ENCODE results near the gene ADCYAP1R1.

Gene ADCYAP1R1

DNA sequence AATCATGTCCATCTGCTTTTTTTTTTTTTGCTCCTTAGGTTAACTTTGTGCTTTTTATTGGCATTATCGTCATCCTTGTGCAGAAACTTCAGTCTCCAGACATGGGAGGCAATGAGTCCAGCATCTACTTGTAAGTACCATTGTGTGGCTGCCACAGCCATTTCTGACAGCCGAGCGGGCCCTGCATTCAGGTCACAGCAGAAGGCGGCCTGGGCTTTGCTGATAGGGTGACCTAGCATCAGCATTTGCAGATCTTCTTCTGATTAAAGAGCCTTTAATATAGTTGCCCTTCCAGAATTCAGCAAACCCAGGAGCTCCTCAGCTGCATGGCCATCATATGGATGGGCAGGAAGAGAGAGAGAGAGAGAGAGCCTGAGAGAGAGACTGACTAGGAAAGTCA lies 40.5 kb downstream of the ADCYAP1R1 start:
- DNase-seq: no peak

DNA sequence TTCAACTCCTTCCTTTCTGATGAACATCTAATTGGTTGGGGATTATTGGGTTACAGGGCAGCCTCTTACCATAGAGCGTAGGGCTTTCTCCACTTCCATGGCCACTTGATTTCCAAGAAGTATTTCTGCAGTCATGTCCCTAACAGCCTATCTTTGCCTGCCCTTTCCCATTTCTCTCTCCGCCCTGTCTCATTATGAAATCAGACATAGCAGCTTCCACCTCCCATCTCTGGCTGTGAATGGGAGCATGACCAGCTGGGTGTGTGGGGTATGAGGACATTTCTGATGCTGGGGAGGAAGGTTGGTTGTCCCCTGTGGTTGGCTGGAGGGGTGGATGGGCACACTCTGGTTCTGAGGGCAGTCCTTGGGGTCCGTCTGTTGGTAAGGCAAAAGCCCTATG lies 41.2 kb downstream of the ADCYAP1R1 start:
- DNase-seq: no peak

DNA sequence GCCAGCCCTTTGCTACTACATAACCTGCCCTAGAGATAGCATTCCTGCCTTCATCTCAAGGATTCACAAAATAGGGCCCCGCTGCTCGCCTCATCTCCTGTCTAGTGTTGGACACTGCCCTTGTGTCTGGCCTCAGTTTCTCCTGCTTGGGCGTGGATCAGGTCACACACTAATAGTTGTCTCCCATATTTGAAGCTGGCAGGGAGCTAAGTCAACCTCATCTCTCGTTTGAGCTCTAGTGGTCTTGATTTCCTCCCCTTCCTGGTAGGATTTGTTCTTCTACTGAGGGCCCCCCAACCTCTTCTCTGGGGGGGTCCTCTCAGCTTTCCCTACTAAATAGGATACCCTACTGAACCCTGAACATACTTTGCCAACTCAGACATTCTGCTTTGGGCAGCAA lies 42.2 kb downstream of the ADCYAP1R1 start:
- no peak for DNase-seq

DNA sequence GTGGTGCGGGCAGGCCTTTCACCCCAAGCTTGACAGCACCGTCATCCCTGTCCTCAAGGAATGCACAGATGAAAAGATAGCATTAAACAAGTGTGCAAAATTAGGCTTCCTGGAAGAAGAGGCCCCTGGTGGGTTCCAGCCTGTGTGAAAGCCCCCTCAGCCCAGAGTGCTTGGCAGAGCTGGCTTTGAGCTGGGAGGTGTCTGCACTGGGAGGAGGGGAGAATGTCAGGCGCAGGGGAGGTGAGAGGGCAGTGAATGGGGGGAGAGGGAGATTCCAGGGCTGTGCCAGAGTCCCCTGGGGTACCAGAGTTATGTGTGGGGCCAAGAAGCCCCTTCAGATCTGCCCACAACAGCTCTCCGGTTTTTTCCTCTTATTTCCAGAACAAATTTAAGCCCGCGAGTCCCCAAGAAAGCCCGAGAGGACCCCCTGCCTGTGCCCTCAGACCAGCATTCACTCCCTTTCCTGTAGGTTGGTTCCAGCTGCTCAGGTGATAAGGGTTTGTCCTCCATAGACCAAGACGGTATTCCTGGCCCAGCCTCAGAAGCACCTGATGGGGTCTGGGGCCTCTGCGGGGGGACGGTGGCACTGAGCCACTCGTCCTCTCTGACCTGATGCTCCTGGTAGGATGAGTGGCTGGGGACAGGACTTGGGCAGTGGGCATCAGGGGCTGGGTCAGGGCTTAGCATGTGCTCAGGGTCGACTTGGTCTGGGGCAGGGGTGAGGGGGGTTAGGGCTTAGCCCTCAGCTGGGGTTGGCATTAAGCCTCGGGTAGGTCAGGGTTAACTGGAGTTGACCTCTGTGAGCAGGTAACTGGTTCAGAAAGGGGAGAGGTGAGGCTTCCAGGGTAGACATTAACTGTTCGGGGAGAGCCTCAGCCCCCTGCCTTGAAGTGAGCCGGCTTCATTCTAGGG lies 43.4 kb downstream of the ADCYAP1R1 start:
- no peak for DNase-seq

DNA sequence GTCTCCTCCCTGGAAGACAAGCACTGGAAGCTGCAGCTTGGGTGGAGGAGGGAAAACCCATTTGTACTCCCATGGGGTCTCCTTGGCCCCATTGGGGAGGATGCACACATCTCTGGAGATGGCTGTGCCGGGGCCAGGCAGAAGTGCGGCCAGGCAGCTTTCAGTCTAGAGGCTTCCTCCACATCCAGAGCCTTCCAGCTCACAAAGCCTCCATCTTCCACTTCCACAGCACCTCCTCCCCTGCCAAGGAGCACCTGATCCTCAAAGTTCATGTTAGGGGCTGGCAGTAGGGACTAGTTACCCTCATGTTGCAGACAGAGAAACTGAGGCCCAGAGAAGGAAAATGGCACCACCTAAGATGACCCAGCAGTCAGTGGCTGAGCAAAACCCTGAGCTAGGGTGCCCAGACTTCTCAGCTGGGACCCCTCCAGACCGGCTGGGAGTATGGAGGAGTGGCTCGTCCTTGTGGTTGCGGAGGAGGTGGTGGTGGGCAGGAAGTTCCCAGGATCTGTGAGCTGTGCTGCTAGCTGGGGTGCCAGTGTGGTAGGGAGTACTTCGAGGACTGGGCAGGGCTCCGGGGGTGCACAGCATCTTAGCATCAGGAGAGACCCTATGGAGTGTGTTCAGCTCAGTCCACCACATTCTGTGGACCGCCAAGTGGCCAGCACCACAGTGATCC lies 44.2 kb downstream of the ADCYAP1R1 start:
- DNase-seq: no peak

DNA sequence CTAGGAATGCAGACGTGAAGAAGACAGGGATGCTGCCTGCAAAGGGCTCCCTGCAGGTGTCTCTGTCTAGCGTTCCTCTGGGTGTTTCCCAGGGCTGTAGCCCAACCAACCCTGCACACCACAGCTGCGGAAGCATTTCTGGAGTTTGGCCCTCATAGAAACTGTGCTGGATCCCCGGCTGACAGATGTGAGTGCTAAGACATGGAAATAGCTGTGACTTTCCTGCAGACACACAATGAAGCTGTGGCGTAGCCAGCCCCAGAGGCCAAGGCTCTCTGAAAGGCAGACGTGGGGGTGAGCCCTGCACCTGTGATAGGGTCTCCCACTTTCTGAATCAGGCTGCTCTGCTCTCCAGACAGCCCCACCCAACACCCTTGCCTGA lies 44.8 kb downstream of the ADCYAP1R1 start:
- DNase-seq: no peak

DNA sequence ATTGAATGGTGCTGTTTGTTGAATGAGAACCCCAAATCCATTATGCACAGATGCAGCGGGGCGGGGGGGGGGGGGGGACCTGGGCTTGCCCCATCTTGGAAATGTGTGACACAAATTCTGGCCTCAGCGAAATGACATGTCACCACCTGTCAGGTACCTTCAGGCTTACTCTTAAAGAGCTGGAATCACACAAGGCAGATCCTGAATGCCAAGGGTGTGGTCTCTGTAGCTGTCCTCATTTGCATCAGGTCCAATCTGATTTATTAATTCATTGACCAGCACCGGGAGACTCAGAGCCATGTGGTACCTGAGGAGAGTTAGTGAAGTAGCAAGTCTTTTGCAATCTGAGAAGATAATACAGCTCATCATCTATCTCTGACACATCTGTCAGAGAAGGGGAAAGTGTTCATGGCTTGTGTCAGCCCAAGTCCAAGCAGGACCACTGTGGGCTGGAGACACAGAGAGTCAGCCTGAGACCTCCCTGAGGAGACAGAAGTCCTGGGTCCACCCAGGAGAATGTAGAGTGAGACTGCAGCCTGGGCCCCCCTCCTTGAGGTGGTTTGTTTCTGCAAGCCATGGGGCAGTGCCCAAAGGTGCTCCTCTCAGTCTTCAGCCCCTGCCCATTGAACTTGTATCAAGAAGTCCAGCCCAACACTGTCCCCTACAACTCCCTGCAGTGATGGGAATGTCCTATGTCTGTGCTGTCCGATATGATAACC lies 46.7 kb downstream of the ADCYAP1R1 start:
- no peak for DNase-seq

DNA sequence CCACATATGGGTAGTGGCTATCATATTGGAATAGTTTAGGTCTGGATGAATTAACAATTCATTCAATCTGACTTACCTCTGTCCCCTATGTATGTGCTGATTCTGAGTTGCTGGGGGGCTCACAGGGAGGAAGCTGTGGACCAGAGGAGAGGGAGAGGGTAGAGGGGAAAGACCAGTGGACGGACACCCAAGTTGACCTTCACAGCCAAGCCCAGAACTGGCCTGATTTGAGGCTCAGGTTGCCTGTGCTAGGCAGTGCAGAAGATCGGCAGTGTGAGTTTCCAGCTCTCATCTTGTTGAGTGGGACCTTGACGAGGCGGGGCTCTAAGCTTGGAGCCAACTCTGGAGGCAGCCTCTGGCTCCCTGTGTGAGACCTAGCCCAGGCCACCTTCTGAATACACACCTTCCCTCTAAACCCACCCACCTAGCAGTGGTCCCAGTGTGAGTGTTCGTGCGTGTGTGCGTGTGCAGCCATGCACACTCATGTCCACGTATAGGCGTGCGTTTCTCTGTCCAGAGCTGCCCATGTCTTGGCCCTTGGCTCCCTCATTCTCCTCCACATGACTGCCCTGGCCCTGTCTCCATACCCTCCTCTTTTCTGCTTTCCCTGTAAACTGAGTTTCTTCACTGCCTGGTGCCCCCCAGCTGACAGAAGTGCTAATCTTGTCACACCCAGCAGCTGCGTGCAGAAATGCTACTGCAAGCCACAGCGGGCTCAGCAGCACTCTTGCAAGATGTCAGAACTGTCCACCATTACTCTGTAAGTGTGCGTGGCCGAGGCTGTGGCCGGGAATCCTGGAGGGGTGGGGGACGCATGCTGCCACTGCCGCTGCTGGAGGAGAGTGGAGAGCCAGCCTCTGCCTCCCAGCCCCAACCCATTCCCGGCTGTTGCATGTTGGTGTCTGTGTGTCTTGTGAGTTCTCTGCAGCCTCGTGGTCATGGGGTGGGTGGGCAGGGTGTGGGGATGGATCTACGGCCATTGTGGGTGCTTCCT lies 47.6 kb downstream of the ADCYAP1R1 start:
- no peak for DNase-seq

DNA sequence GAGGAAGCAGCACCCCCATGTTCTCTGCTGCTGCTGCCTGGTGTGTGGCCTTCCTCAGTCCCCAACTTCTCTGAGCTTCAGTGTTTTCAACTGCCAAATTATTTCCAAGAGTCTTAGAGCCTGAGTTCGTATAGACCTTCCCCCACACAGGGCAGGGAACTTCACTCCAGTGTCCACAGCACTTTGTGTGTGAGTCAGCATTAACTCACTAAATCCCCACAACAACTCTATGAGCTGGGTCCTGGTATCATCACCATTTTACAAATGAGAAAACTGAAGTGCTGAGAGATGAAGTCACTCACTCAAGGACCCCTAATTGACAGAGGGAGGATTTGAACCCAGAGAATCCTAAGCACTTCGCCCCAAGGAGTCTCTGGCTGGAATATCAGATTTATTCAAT lies 48.3 kb downstream of the ADCYAP1R1 start:
- no peak for DNase-seq

DNA sequence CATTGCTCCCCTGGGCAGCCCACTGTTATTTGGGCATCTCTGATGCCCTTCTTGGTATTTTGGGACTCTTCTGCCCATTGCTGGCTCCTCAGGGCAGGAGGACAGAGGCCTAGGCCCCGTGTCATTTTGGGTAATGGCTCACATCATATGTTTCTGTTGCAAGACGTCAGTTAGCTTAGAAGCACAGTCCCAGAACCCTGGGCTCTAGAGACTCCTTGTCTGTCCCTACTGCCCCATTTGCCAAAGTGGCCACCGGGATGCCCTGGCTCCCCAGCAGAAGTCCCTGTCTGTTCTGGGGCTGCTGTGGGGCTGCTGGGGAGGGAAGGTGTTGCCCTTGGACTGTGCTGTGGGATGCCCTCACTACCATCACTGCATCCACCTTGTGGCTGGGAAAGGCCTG lies 48.8 kb downstream of the ADCYAP1R1 start:
- DNase-seq: no peak

DNA sequence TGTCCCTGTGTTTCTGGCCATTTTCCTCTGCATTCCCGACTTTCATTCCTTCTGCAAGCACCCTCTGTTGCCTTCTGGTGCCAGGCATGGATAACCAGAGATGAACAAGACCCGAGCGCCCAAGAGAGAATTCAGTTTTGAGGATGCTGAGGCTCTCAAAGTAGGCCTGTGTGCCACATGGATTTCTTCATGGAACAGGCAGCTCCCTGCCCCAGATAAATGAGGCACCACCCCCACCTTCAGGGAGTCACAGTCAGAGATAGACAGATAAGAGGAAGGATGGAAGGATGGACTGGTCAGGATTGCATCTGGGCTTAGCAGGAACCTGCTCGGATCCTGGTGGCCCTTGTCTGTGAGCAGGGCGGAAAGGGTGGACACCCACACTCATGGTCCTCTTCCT lies 49.4 kb downstream of the ADCYAP1R1 start:
- DNase-seq: no peak

DNA sequence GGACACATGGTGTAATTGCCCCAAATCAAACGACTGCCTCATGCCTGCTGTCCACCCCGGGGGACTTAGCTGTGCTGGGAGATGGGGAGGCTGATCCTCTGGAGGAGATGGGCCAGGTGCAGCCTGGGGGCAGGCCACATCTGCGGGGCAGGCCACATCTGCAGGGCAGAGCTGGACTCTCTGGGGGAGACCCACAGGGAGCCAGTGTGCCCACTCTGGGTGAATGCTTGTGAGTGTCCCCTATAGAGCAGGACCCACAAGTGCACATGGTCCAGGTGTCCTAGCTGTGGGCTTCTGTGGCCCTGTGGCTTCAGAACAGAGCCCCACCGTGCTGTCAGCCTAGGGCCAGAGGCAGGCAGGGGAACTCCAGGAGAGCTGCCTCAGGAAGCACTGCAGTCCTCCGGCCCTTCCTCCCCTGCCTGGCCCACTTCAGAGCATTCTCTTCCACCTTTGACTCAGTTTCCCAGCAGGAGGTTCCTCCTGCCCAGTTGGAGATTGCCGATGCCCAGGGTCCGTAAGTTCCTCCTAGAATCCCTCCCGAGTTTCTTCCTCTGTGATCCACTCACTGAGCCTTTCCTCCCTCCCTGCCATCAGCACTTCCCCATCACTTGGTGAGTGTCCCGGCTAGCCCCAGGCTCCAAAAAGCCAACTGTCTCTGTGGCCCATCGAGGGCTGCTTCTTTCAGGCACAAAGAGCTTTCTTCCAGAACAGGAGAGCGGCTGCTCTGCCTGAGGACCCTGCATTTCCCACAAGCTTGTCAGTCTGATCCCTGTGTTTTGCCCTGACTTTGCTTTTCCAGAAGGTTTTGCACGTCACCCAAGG lies 50.3 kb downstream of the ADCYAP1R1 start:
- DNase-seq: no peak

DNA sequence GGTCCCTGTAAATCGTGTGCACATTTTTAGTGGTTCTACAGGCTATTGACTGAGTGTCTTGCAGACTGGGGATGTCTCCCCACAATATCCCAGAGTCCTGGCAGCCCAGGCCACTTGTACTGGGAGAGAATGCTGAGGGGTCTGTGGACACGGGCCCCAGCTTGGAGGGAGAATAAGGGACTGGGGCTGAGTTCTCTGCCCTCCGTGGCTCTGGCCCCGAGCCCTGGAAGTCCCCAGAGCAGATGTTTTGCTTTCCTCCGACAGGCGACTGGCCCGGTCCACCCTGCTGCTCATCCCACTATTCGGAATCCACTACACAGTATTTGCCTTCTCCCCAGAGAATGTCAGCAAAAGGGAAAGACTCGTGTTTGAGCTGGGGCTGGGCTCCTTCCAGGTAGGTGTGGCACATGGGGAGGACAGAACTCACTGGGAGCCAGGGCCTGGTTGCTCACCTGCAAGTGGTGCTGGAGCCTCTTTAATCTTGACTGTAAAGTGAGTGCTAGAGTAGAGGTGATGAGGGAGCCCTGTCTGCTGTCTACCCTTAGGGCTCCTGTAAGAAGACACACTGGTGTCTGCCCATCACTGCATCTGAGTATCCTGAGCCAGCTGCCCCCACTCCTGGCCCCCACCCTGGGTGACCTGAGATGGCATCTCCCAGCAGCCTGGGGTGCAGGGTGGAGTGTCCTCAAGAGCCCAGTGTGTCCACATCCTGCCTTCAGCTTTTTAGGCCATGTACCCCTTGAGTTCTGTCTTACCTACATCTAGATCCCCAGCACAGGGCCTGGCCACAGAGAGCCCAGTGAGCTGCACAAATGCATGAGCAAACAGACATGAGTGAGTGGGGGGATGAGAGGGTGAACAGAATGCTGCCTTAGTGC lies 51.1 kb downstream of the ADCYAP1R1 start:
- DNase-seq: no peak

DNA sequence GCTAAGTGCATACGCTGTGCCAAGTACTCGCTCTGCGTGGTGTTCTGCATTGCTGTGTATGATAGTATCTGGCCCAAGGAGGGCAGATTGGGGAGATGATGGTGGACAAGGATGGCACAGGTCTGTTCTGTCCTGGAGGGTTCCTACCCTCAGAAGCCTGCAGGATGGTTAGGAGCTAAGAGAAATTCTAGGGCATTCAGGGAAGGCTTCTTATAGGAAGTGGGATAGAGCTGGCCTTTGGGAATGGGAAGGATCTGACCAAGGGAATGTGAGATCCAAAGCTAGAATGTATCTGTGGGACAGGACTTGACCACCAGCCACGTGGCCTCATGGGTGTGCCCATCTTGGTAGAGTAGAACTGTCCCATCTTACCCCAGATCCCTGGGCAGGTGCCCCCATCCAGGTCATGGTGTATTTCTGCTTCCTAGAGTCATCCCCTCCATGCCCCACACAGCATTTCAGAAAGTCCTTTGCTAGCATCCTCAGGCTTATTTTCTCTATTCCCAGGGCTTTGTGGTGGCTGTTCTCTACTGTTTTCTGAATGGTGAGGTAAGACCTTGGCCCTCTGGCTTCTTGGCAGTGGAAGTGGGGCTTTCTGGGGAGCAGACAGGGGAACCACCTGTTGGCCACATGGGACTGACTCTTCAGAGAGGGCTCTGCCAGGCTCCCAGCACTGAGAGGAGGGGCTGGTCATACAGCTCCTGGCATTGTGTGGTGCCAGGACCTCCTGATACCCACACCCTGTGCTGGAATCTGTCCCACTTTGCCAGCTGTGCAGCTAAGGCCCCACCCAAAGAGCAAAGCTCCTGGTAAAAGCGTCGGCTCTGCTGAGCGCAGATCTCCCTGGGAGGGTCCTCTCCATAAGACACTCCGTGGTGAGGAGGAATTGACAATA lies 52.5 kb downstream of the ADCYAP1R1 start:
- no peak for DNase-seq

DNA sequence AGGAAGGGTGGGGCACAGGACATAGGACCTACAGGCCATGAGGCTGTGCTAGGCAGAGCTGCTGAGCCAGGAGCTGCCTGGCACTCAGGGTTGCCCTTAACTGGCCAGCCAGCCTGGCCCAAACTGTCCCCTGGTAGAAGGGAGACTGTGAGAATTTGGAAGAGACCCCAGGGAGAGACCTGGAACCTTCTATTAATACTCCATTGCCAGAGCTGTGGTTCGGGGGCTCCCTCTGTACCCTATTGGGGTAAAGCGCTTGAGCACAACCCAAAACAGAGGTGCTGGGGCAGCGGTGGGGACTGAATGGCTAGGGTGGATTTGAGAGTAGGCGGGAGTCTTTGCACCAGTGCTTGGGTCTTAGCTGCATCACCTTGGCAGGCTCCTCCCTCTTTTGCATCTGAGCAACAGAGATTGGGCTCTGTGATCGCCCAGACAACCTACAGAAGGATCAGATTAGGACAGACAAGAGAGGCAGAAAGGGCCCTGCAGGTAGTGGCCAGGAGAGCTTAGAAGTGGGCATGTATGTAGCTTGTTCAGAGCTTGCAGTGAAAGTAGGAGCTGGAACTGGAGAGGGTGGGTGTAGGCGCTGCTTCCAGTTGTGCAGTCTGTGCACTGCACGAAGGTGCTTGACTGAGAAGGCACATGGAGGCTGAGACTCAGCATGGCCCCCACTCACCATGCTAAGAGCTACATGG lies 53.3 kb downstream of the ADCYAP1R1 start:
- no peak for DNase-seq

DNA sequence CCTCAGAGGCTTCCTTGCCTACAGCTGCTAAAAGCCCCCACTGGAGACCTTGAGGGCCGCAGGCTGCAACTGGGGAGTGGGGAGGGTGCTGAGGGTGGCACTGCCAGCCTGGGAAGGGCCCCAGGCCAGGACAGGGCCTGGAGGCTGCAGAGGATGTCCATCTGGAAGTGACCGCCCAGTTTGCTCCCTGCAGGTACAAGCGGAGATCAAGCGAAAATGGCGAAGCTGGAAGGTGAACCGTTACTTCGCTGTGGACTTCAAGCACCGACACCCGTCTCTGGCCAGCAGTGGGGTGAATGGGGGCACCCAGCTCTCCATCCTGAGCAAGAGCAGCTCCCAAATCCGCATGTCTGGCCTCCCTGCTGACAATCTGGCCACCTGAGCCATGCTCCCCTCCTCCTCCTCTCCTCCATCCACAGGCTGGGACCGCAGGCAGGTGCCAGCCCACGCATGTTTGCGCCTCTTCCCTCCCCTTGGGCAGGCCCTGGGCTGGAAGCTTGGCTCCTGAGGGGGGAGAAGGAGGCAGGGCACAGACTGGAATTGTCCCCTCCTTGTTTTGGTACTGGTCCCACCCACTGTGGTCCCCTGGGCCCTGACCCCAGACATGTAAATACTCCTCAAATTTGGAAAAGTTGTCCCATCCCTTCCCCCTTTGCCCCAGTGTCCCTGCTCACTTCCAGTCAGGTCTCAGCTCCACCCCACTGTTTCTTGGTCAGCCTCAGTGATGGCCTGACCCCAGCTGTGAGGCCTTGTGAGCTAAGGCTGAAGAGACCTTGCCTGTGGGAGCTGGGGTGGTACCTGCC lies 54.4 kb downstream of the ADCYAP1R1 start:
- DNase-seq: no peak

DNA sequence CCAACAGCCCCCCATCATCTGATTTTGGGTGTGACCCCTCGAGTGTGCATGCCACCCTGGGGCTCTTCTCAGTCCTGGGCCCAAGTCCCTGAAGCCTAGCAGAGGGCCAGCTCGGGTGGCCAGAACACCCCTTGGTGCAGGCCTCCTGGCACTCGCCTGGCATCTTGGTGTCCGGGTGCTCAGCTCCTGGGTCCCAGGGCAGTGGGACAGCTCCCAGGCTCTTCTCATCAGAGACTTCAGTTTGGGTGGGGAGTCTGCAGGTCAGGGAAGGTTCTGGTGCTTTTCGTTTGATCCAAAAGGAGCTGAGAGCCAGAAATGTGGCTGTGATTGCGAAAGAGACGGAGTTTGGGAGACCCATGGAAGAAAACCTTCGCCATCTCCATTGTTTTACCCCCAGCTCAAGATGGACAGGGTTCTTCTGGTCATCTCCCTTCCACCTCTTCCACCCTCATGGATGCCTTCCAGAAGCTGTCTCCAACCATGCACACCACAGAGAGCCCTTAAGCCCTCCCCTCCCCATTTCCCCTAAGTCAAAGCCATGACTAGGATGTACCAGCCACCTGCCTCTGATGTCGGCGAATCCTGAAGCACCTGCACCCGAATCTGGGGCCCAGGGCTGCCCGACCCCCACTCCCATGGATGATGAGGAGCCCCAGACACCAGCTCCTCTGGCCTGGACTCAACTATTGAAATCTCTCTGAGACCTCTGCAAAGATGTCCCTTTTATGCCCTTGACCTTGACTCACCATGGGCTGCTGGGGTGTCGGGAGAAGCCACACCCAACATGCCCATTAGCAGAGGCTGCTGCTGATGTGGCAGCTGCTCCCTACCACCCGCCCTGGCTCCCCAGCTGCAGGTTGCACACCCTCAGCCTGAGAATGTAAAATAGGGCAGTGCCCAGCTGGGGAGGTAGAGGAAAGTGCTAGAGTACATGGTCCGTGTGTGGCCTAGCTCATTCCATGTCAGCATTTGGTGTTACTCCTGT lies 55.3 kb downstream of the ADCYAP1R1 start:
- no peak for DNase-seq
